ENCODE data around the gene GART.

GART gene

DNA sequence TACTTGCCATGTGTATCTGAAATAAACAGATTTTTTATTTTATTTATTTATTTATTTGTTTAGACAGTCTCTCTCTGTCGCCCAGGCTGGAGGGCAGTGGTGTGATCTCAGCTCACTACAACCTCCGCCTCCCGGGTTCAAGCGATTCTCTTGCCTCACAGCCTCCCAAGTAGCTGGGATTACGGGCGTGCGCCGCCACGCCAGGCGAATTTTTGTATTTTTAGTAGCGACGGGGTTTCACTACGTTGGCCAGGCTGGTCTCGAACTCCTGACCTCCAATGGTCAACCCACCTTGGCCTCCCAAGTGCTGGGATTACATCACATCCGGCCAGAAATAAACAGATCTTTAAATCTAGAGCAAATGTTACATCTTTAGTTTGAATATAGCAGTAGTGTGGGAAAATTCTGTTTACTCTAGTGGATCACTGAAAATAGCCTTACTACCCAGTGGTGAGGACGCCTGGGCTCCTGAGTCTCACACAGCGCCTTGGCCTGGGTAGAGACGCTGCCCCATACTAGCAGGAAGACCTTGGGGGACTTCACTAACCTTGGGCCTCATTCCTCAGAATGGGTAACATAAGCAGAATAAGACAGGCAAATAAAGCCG, 709 bp downstream of the GART start:
- H3K27ac ChIP-seq (ENCODE audit: insufficient read depth in 1 of 2, low read depth in 1 of 2, low read length in 2 of 2, poor library complexity in 1 of 2, severe bottlenecking in 2 of 2), result peak overlapping the region; percentile 100
- ChIA-PET POLR2A (no interaction called here), CTCF (interaction anchor here (1.0 kb wide), 1 partner anchor 65 kb away, joined by 3 read pairs; no protein-coding TSS in a partner anchor)

DNA sequence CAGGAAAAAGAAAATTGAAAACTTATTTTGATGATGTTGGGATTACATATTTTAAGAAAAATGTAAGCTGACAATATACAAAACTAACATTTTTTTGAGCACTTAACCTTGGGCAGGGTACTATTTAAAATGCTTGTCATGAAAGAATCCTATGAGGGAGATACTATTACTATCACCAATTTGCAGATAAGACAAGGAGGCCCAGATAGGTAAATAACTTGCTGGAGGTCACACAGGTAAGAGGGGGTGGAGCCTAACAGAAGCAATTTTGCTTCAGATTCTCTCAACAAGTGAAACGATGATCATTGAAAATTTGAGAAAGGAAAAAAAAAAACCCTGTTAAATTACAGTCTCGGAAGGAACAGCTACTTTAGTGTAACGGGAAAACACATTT, 1.2 kb downstream of the GART start:
- no peak for DNase-seq
- Histone ChIP-seq H3K9me3 (ENCODE audit: control extremely low read depth in 1 of 5, control insufficient read depth in 4 of 5, insufficient read depth in 2 of 5, low read depth in 1 of 5, low read length in 4 of 5) (no peaks in the 10 kb centered on the region), H3K27ac (ENCODE audit: insufficient read depth in 1 of 2, low read depth in 1 of 2, low read length in 2 of 2, poor library complexity in 1 of 2, severe bottlenecking in 2 of 2) (peak overlapping the region in 1 of 2 experiments; percentile 100), H3K4me3 (ENCODE audit: control insufficient read depth in 1 of 7, extremely low read depth in 1 of 7, insufficient read depth in 4 of 7, low read depth in 2 of 7, low read length in 6 of 7) (peak overlapping the region in 4 of 7 experiments; percentile 93 to 99 (median 97)), H3K4me1 (ENCODE audit: control extremely low read depth in 1 of 4, control insufficient read depth in 4 of 4, insufficient read depth in 4 of 4, low read length in 3 of 4) (peaks cover 19 to 36% (median 26%) of the 10 kb centered on the region in 4 experiments), H3K36me3 (ENCODE audit: control insufficient read depth in 4 of 4, insufficient read depth in 4 of 4, low read length in 3 of 4) (peaks cover 7 to 37% (median 21%) of the 10 kb centered on the region in 4 experiments), H3K27me3 (replicated peaks in 2 of 5; ENCODE audit: control insufficient read depth in 4 of 5, insufficient read depth in 5 of 5, low read length in 4 of 5) (no peaks in the 10 kb centered on the region)
- 50% methylated on average over 1 of the region's 3 CpGs for WGBS (ENCODE audit: insufficient coverage)
- POLR2A ChIA-PET, result no interaction called here
- CTCF ChIA-PET, result interaction anchor here (1.0 kb wide), 1 partner anchor 65 kb away, joined by 3 read pairs; no protein-coding TSS in a partner anchor

More for the DNA sequence above, 709 bp downstream of the GART start:
- H3K27me3 ChIP-seq (replicated peaks in 2 of 5; ENCODE audit: control insufficient read depth in 4 of 5, insufficient read depth in 5 of 5, low read length in 4 of 5), result no peaks in the 10 kb centered on the region
- DNase-seq, result no peak
- H3K36me3 ChIP-seq (ENCODE audit: control insufficient read depth in 4 of 4, insufficient read depth in 4 of 4, low read length in 3 of 4), result peaks cover 7 to 34% (median 17%) of the 10 kb centered on the region in 4 experiments
- H3K4me1 ChIP-seq (ENCODE audit: control extremely low read depth in 1 of 4, control insufficient read depth in 4 of 4, insufficient read depth in 4 of 4, low read length in 3 of 4), result peaks cover 19 to 40% (median 28%) of the 10 kb centered on the region in 4 experiments
- 84% methylated on average over 14 of the region's 19 CpGs for WGBS (ENCODE audit: insufficient coverage)
- H3K9me3 ChIP-seq (ENCODE audit: control extremely low read depth in 1 of 5, control insufficient read depth in 4 of 5, insufficient read depth in 2 of 5, low read depth in 1 of 5, low read length in 4 of 5), result no peaks in the 10 kb centered on the region
- H3K4me3 ChIP-seq (ENCODE audit: control insufficient read depth in 1 of 7, extremely low read depth in 1 of 7, insufficient read depth in 4 of 7, low read depth in 2 of 7, low read length in 6 of 7), result peak overlapping the region; percentile 3 to 99 (median 95)

DNA sequence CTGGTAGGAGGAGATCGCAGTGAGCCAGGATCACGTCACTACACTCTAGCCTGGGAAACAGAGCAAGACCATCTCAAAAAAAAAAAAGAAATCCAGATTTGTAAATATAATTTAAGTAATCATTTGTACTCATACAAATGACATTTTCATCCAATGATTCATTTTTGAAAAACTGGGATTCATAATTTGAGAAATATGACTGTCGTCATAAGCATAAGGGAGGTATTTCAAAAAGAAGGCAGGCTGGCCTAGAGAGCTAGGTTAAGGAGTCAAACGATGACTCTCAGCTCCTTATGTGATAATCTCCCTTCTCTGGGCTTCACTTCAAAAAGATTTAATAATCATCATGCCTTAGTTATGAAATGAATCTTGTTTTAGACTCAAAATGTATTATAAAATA, 2.3 kb downstream of the GART start:
- H3K36me3 ChIP-seq (ENCODE audit: control insufficient read depth in 4 of 4, insufficient read depth in 4 of 4, low read length in 3 of 4), result peaks cover 9 to 46% (median 29%) of the 10 kb centered on the region in 4 experiments
- no peaks in the 10 kb centered on the region for H3K27me3 ChIP-seq (replicated peaks in 2 of 5; ENCODE audit: control insufficient read depth in 4 of 5, insufficient read depth in 5 of 5, low read length in 4 of 5)
- H3K4me1 ChIP-seq (ENCODE audit: control extremely low read depth in 1 of 4, control insufficient read depth in 4 of 4, insufficient read depth in 4 of 4, low read length in 3 of 4), result peaks cover 15 to 25% (median 19%) of the 10 kb centered on the region in 4 experiments
- no peak overlapping the region for H3K4me3 ChIP-seq (ENCODE audit: control insufficient read depth in 1 of 7, extremely low read depth in 1 of 7, insufficient read depth in 4 of 7, low read depth in 2 of 7, low read length in 6 of 7)
- no CpG with 5 or more reads among the region's 4 CpGs for WGBS (ENCODE audit: insufficient coverage)
- H3K9me3 ChIP-seq (ENCODE audit: control extremely low read depth in 1 of 5, control insufficient read depth in 4 of 5, insufficient read depth in 2 of 5, low read depth in 1 of 5, low read length in 4 of 5), result no peaks in the 10 kb centered on the region
- H3K27ac ChIP-seq (ENCODE audit: insufficient read depth in 1 of 2, low read depth in 1 of 2, low read length in 2 of 2, poor library complexity in 1 of 2, severe bottlenecking in 2 of 2), result peak overlapping the region in 1 of 2 experiments; percentile 100
- no peak for DNase-seq
- ChIA-PET CTCF (no interaction called here), POLR2A (interaction anchor here (0.6 kb wide), 1 partner anchor 59 kb away, joined by 3 read pairs; the partner anchor contains the start of gene TMEM50B)

DNA sequence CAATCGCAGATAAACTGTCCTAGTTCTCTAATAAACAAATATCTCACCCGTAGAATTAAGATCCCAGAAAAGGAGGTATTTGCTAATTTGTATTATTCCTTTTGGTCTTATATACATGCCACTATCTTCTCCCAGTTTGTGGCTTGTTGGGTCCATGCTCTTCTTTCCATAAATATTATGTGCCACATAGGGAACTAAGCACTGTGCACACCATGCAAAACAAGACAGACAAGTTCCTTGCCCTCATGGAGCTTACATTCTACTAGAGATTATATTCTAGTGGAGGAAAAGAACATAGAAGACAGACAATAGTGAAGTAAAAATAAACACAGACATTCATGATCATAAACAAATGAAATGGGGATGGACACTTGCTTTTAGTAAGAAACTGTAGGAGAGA, 4.7 kb downstream of the GART start:
- ChIA-PET POLR2A (no interaction called here), CTCF (no interaction called here)
- Histone ChIP-seq H3K27me3 (replicated peaks in 2 of 5; ENCODE audit: control insufficient read depth in 4 of 5, insufficient read depth in 5 of 5, low read length in 4 of 5) (no peaks in the 10 kb centered on the region), H3K4me3 (ENCODE audit: control insufficient read depth in 1 of 7, extremely low read depth in 1 of 7, insufficient read depth in 4 of 7, low read depth in 2 of 7, low read length in 6 of 7) (no peak overlapping the region), H3K36me3 (ENCODE audit: control insufficient read depth in 4 of 4, insufficient read depth in 4 of 4, low read length in 3 of 4) (peaks cover 16 to 67% (median 44%) of the 10 kb centered on the region in 4 experiments), H3K9me3 (ENCODE audit: control extremely low read depth in 1 of 5, control insufficient read depth in 4 of 5, insufficient read depth in 2 of 5, low read depth in 1 of 5, low read length in 4 of 5) (no peaks in the 10 kb centered on the region), H3K4me1 (ENCODE audit: control extremely low read depth in 1 of 4, control insufficient read depth in 4 of 4, insufficient read depth in 4 of 4, low read length in 3 of 4) (peaks cover 5 to 16% (median 13%) of the 10 kb centered on the region in 4 experiments), H3K27ac (ENCODE audit: insufficient read depth in 1 of 2, low read depth in 1 of 2, low read length in 2 of 2, poor library complexity in 1 of 2, severe bottlenecking in 2 of 2) (no peak overlapping the region)
- DNase-seq, result no peak
- no CpG with 5 or more reads among the region's 2 CpGs for WGBS (ENCODE audit: insufficient coverage)

DNA sequence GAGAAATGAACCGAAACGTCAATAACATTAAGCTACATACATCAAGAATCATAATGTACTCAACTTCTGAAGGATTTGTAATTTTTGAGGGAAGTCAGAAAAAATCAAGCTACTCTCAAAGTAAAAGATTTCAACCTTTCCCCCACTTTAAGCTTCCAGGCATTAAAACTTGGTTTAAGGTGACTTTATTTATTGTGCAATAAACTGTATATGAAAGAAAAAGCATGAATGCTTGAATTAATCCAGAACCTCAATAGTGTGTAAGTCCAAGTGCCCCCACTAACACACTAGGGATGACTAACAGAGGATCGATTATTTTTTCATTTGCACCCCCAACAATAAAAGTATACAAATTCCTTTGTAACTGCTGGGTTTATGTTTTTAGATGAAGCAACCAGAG, 10.9 kb downstream of the GART start:
- Histone ChIP-seq H3K27me3 (replicated peaks in 2 of 5; ENCODE audit: control insufficient read depth in 4 of 5, insufficient read depth in 5 of 5, low read length in 4 of 5) (no peaks in the 10 kb centered on the region), H3K4me3 (ENCODE audit: control insufficient read depth in 1 of 7, extremely low read depth in 1 of 7, insufficient read depth in 4 of 7, low read depth in 2 of 7, low read length in 6 of 7) (no peak overlapping the region), H3K4me1 (ENCODE audit: control extremely low read depth in 1 of 4, control insufficient read depth in 4 of 4, insufficient read depth in 4 of 4, low read length in 3 of 4) (no peaks in the 10 kb centered on the region), H3K36me3 (ENCODE audit: control insufficient read depth in 4 of 4, insufficient read depth in 4 of 4, low read length in 3 of 4) (peaks cover 26 to 93% (median 74%) of the 10 kb centered on the region in 4 experiments), H3K9me3 (ENCODE audit: control extremely low read depth in 1 of 5, control insufficient read depth in 4 of 5, insufficient read depth in 2 of 5, low read depth in 1 of 5, low read length in 4 of 5) (no peaks in the 10 kb centered on the region), H3K27ac (ENCODE audit: insufficient read depth in 1 of 2, low read depth in 1 of 2, low read length in 2 of 2, poor library complexity in 1 of 2, severe bottlenecking in 2 of 2) (no peak overlapping the region)
- WGBS (ENCODE audit: insufficient coverage), result no CpG with 5 or more reads among the region's 3 CpGs
- ChIA-PET CTCF (no interaction called here), POLR2A (no interaction called here)
- no peak for DNase-seq

DNA sequence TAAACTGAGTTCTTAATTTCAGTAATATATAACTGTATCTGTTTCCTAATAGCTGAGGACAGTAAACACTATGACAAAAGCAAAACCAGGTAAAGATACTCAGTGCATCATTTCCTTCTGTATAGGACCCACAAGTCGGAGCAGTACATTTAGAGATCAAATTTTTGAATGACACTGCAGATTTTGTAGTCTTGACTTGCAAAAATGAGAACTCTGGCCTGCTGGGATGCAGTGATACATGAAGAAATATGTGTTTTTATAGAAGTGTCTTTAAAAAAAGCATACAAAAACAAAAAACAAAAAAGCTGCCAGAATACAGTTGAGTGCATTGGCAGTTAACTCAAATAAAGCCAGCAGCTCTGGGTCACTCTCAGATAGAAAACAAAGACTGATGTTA, 19.0 kb downstream of the GART start:
- Histone ChIP-seq H3K9me3 (ENCODE audit: control extremely low read depth in 1 of 5, control insufficient read depth in 4 of 5, insufficient read depth in 2 of 5, low read depth in 1 of 5, low read length in 4 of 5) (no peaks in the 10 kb centered on the region), H3K27ac (ENCODE audit: insufficient read depth in 1 of 2, low read depth in 1 of 2, low read length in 2 of 2, poor library complexity in 1 of 2, severe bottlenecking in 2 of 2) (no peak overlapping the region), H3K27me3 (replicated peaks in 2 of 5; ENCODE audit: control insufficient read depth in 4 of 5, insufficient read depth in 5 of 5, low read length in 4 of 5) (no peaks in the 10 kb centered on the region), H3K4me3 (ENCODE audit: control insufficient read depth in 1 of 7, extremely low read depth in 1 of 7, insufficient read depth in 4 of 7, low read depth in 2 of 7, low read length in 6 of 7) (no peak overlapping the region), H3K36me3 (ENCODE audit: control insufficient read depth in 4 of 4, insufficient read depth in 4 of 4, low read length in 3 of 4) (peaks cover 26 to 60% (median 44%) of the 10 kb centered on the region in 4 experiments), H3K4me1 (ENCODE audit: control extremely low read depth in 1 of 4, control insufficient read depth in 4 of 4, insufficient read depth in 4 of 4, low read length in 3 of 4) (no peaks in the 10 kb centered on the region)
- ChIA-PET POLR2A (no interaction called here), CTCF (no interaction called here)
- no CpG with 5 or more reads among the region's 1 CpG for WGBS (ENCODE audit: insufficient coverage)
- DNase-seq, result peak in 2 of 3 donors; percentile 19 to 30

DNA sequence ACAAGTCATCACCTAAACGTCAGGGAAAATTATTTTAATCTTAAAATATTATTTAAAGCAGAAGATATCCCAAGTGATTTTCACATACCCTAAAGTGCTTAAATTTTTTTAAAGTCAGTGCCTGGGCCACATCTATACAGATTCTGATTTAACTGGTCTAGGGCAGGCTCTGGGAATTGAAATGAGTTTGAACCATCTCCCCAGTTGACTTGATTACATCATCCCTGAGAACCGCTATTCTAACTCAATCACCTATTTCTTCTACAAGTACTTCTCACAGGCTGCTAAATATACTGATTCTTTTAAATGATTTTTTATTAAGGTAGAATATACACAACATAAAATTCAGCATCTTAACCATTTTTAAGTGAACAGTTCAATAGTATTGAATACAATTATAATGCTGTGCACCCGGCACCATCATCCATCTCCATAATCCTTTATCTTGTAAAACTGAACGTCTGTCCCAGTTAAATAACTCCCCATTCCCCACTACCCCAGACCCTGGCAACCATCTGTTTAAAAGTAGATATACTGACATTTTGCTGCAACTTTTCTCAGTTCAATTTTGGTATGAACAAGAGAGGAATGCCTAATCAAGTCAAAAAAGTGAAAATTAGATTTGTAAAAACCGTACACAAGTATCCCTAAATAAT, 19.5 kb downstream of the GART start:
- peaks cover 31 to 60% (median 43%) of the 10 kb centered on the region in 4 experiments for H3K36me3 ChIP-seq (ENCODE audit: control insufficient read depth in 4 of 4, insufficient read depth in 4 of 4, low read length in 3 of 4)
- no peak overlapping the region for H3K4me3 ChIP-seq (ENCODE audit: control insufficient read depth in 1 of 7, extremely low read depth in 1 of 7, insufficient read depth in 4 of 7, low read depth in 2 of 7, low read length in 6 of 7)
- no peaks in the 10 kb centered on the region for H3K27me3 ChIP-seq (replicated peaks in 2 of 5; ENCODE audit: control insufficient read depth in 4 of 5, insufficient read depth in 5 of 5, low read length in 4 of 5)
- POLR2A ChIA-PET, result no interaction called here
- no peak overlapping the region for H3K27ac ChIP-seq (ENCODE audit: insufficient read depth in 1 of 2, low read depth in 1 of 2, low read length in 2 of 2, poor library complexity in 1 of 2, severe bottlenecking in 2 of 2)
- H3K4me1 ChIP-seq (ENCODE audit: control extremely low read depth in 1 of 4, control insufficient read depth in 4 of 4, insufficient read depth in 4 of 4, low read length in 3 of 4), result no peaks in the 10 kb centered on the region
- no CpG with 5 or more reads among the region's 5 CpGs for WGBS (ENCODE audit: insufficient coverage)
- no peak for DNase-seq
- CTCF ChIA-PET, result no interaction called here
- no peaks in the 10 kb centered on the region for H3K9me3 ChIP-seq (ENCODE audit: control extremely low read depth in 1 of 5, control insufficient read depth in 4 of 5, insufficient read depth in 2 of 5, low read depth in 1 of 5, low read length in 4 of 5)

Data from common myeloid progenitor, CD34-positive (primary cell).